HG02623 (cell line): ENCODE results near the gene AKAP8L.
"Not testable (repeated sequence)": the region's sequence is repeated elsewhere in the genome, so short reads cannot be mapped to it uniquely, and the experiment has no call there.

Experiments used
- ATAC-seq: cut with Tn5 transposase; IDR thresholded peaks from one replicate; pipeline ENCODE4 v1.9.1; 2021; ENCODE audit warnings: moderate library complexity; ENCODE audit not compliant: unreplicated experiment

Gene AKAP8L

GRCh38 chr19:15421136-15421695 is 2.4 kb upstream of the AKAP8L start:
- no peak for ATAC-seq

GRCh38 chr19:15419413-15420025 is 731 bp upstream of the AKAP8L start:
- no peak for ATAC-seq

DNA sequence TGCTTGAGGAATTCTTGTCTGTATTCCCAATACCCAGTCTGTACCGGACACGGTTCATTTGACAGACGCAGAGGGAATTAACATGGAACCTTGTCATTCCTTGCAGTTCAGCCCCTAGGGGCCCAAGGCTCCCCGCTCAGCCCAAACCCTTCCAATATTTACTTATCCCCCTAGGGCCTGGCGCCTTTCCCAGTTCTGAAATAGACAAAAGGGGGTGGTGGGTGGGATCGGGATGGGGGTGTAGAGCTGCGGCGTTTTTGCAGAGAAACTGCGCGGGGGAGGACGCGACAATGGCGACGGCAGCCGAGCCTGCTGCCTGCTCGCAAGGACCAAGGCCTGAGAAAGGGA is 583 bp downstream of the AKAP8L start:
- no peak for ATAC-seq

GRCh38 chr19:15417699-15418098 is 1.1 kb downstream of the AKAP8L start:
- no peak for ATAC-seq

DNA sequence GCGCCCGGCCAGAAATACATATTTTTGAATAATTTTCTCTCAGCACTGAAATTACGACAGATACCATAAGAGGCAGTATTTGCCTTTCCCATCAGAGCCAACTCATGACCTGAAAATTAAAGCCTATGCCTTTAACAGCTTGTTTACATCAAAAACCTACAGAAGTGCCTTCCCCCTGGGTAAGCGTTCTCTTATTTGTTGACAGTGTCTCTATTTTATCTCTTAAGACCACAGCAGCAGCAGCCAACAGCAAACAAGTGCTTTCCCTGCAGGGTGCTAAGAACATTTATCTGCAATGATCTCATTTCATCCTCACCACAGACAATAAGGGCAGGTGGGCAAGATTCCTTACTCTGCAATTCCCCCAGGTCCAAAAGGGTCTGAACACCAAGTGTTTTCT is 6.0 kb downstream of the AKAP8L start:
- no peak for ATAC-seq

DNA sequence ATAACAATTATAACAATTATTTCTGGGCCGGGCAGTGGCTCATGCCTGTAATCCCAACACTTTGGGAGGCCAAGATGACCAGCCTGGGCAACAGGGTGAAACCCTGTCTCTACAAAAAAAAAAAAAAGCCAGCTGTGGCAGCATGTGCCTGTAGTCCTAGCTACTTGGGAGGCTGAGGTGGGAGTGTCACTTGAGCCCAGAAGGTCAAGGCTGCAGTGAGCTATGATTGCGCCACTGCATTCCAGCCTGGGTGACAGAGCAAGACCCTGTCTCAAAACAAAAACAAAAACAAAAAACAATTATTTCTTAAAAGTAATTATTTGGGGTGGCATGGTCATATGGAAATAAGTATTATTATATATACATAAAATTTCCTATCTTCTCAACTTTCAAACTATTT is 7.4 kb downstream of the AKAP8L start:
- not testable (repeated sequence) for ATAC-seq

GRCh38 chr19:15404780-15405211 is 14.0 kb downstream of the AKAP8L start:
- no peak for ATAC-seq

- no peak for ATAC-seq
These were observed 14.6 kb downstream of the AKAP8L start for GRCh38 chr19:15404097-15404779.

GRCh38 chr19:15403151-15403531 is 15.6 kb downstream of the AKAP8L start:
- no peak for ATAC-seq

DNA sequence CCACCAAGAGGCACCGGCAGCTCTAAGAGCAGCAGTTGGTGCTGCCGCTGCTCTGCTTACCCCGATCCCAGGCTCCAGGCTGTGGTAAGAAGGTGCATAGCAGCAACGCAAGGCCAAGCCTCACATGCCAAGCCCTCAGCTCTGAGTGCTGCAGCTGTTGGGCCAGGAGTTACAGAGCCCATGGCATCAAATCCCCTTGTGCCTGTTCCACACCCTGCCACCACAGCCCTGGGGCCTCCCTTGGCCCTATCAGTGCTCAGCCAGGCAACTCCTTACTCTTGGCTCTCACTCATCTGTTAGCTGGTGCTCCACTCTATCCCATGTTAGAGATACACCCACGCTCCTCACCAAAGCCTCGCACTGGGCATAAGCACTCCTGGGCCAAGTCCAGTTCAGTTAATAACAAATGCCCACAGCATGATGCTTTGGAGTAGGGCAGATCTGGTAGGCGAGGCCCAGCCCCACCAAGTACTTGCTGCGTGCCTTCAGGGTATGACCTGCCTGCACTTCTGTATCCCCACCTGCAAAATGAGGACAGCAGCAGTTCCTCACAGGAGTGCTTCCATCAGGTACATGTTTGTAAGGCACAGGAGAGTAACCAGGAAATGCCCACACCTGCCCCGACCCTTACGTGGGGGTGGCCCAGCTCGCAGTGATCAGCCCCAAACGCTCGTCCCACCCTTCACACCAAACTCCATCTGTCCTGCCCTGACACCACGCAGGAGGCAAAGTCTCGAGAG is 16.2 kb downstream of the AKAP8L start:
- ATAC-seq: no peak

DNA sequence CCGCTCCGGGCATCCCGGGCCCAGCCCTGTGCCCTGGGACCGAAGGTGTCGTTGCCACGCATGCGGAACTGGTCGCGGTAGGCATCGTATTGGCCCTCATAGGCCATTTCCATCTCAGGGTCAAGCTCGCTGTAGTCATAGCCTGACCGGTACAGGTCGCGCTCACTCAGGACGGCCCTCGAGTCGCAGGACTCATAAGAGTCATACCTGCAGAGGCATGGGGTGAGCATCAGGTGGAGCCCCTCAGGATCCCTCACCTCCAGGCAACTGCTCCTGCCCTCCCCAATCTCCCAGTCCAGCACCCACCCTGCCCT is 17.4 kb downstream of the AKAP8L start:
- no peak for ATAC-seq

GRCh38 chr19:15400521-15401396 is 18.0 kb downstream of the AKAP8L start:
- no peak for ATAC-seq

DNA sequence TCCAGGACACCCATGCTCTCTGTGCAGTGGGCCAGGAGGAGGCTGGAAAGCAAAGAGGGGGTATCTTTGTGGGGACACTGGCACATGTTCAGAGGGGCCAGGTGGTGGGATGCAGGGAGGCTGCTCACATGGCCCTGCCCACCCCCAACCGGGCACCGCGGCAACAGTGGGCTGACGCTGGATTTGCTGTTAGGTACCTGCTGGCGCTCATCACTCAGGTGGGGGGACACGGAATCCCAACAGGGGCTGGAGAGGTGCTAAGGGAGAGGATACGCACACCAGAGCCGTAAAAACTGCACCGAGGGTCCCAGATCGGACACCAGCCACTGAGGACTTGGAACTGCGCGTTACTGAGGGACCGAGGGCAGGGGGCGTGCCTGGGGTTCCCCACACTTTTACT is 19.2 kb downstream of the AKAP8L start:
- ATAC-seq: no peak

DNA sequence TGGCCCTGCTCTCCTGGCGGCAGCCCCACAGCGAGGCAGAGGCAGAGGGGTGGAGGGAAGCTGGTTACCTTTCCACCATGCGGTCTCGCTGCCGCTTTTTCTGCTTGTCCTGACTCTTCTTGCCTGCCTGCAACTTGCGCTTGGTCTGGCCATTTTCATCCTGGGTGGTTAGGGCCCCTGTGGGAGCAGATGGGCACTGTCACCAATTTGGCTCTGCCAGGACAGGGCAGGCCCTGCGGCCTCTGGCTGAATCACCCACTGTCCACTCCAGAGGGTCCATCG is 19.6 kb downstream of the AKAP8L start:
- no peak for ATAC-seq

GRCh38 chr19:15398501-15399233 is 20.1 kb downstream of the AKAP8L start:
- ATAC-seq: no peak

DNA sequence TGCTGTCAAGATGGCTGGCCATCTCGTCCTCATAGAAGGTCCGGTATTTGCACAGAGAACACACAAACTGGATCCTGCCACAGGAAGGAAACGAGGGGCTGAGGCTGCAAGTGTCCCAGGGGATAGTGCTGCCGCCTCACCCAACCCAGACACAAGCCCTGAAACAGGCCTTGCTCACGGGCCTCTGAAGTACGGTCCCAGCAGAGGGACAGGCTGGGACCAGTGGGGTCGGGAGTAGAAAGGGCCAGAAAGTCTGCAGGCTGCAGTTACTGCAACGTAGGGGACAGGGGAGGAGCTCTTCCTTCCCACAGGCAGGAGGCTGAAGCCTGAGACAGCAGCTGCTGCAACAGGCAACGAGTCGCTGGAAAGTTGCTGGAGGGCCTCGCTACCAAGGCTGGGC is 21.0 kb downstream of the AKAP8L start:
- ATAC-seq: no peak

DNA sequence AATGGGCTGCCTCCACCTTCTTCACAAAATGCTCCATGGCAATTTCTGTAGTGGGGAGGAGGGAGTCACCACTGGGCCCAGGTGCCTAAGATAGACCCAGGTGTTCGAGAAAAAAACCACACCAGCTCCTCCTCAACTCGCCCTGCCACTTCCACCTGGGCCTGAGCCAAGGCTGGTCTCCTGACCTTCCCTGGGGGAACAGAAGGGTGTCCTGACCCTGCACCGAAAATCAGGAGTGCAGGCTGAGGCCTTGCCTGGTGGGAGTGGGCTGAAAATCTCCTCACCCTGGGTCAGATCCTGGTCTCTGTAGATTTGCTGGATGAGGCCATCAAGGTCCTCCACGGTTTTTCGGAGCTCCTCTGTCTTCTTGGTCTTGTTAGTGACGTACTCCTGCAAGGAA is 21.6 kb downstream of the AKAP8L start:
- no peak for ATAC-seq

GRCh38 chr19:15396436-15396835 is 22.4 kb downstream of the AKAP8L start:
- no peak for ATAC-seq

GRCh38 chr19:15395251-15395650 is 23.5 kb downstream of the AKAP8L start:
- not testable (repeated sequence) for ATAC-seq

GRCh38 chr19:15394426-15394825 is 24.4 kb downstream of the AKAP8L start:
- ATAC-seq: no peak

DNA sequence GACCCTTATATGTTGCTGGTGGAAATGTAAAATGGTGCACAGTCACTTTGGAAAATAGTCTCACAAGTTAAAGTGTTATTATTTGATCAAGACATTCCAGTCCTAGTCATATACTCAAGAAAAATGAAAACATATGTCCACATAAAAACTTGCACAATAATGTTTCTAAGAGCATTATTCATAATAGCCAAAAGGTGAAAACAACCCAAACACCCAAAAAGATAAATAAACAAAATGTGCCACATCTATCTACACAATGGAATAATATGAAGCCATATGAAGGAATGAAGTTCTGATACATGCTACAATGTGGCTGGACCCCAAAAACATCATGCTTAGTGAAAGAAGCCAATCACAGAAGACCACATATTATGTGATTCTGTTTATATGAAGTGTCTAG is 24.8 kb downstream of the AKAP8L start:
- ATAC-seq: no peak
